NCI-H82 (cell line): ENCODE data around the gene S100A12.
"Not testable (repeated sequence)": the region's sequence is repeated elsewhere in the genome, so short reads cannot be mapped to it uniquely, and the experiment has no call there.

Experiments
- DNase-seq: peaks from one replicate; lab custom pipeline; 2025; lab: John Stamatoyannopoulos, UW

Gene S100A12

DNA sequence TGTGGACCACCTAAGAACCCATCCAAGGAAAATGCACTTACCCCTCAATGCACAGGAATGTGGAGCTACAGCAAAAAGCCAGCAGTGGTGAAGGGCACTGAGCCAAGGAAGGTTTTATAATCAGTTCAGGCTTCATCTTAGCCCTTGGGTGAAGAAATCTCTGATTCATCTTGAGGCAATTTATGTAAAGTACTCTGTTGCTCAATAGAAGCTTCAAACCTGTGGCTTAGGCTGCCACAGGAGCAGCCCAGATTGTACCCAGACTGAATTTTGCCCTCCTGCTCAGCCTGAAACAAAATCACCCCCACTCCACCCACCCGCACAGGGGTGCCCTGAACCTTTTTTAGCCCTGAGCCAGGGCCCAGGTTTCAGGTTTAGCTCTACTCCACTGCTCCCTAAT is at the start of gene S100A12:
S100A12 (minus strand) TSS at position 111 of the 400 bp plus-strand sequence. CDS start 1,029 bp downstream, outside the sequence.
- DNase-seq, result no peak

DNA sequence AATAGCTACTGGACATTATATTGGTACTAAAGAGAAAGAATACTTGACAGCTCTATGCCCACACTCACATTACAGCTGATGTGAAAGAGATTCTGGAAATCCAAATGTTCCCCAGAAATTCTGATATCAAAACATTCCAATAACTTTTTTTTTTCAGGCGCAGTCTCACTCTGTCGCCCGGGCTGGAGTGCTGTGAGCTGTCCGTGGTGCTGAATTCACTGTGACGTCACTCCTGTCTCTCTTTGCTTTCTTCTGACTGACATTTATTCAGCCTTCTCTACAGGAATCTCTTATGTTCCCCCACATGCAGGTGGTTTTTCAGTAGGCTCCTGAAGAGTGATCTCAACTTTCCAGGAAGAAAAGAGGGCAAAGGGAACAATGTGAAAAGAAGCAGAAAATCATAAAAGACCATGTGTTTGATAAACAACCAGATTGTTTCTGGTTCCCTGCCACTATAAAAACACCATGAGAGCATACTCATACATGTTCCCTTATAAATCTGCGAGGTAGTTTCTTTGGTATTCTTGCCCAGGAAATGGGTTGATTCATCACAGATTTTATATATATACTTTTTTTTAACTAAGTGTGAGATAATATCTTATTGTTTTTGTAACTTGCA is 47.1 kb upstream of the S100A12 start:
- peak; percentile 46 for DNase-seq

DNA sequence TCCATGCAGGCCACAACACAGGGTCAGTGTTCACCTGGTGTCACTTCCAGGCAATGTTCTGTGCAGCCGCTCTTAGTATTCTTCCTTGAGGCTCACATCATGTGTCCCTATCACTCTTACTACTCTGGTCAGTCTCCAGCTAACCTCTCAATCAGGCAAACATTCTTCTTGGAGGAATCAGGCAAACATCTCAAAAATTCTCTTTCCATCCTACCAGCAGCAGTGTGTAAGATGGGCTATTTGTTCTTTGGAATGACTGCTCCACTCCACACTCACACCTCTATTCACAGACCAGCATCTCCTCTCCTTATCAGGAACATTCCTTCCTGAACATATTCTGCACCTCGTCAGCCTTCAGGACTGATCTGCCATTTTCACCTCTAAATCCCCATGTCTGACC is 44.9 kb upstream of the S100A12 start:
- DNase-seq, result no peak

DNA sequence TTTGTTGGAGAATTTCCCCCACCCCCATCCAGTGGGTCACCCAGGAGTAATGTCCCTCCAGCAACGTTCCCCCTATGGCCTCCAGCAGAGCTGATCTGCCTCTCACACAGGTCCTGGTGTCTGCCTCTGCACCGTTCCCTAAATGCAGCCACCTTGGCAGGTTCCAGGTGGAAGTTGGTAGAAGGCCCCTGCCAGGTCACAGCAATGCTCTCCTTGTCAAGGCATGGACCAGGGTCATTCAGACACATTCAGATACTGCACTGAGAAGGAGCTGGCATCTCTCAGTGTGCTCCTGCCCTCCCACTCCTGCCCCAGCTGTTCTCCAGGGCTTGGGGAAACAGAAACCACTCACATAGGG is 44.0 kb upstream of the S100A12 start:
- not testable (repeated sequence) for DNase-seq

DNA sequence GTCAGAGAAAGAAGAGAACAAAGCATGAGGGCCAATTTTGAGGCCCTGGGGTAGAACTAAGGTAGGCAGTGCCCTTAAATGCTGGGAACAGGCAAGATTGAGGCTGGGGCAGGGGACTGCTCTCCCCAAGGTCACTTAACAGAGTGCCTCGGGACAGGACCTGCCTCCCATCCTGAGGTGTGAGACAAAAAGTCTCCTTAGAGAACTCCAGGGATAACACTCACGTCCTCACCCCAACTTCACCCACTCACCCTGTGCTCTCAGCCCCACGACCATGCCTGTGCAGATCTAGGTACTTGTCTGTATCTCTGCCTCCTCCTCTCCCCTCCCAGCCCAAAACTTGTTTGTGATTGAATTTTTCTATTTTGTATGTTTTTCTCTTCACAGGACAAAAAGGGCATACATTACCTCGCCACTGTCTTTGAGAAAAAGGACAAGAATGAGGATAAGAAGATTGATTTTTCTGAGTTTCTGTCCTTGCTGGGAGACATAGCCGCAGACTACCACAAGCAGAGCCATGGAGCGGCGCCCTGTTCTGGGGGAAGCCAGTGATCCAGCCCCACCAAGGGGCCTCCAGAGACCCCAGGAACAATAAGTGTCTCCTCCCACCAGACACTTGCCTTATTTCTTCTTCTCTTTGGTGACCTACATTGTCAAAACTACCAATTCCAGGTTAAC is 43.5 kb upstream of the S100A12 start:
- DNase-seq, result not testable (repeated sequence)

DNA sequence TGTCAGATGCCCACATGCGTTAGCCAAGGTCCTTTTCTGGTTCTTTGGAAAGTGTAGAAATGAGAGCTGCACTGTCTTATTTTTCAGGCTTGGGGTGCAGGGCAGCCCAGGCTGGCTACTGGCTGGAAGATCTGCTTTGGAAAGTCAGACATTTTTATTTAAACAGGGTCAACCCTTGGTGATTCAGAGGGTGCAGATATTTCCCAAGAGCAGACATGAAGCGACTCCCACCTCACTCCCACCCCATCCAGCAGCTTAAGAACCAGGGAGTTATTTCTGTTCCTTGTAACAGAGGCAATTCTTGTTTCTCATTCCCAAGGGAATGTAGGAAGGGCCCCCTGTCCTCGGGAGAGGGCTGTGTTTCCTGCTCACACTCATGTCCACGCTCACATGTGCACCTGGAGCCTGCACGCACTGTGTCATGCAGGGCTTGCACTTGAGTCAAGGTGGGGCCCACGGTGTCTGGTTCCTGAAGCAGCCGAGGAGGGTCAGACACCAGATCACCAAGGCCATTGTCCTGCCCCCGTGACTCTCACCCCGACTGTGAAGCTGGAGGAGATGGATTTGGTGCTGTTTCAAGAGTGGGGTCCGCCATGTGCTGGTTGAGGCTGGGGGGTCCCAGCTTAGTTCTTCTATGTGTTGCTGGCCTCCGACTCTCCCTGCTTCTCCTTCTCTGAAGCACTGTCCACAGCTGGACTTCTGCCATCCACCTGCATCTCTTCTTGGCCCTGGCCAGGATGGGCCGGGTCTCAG is 41.9 kb upstream of the S100A12 start:
- no peak for DNase-seq

DNA sequence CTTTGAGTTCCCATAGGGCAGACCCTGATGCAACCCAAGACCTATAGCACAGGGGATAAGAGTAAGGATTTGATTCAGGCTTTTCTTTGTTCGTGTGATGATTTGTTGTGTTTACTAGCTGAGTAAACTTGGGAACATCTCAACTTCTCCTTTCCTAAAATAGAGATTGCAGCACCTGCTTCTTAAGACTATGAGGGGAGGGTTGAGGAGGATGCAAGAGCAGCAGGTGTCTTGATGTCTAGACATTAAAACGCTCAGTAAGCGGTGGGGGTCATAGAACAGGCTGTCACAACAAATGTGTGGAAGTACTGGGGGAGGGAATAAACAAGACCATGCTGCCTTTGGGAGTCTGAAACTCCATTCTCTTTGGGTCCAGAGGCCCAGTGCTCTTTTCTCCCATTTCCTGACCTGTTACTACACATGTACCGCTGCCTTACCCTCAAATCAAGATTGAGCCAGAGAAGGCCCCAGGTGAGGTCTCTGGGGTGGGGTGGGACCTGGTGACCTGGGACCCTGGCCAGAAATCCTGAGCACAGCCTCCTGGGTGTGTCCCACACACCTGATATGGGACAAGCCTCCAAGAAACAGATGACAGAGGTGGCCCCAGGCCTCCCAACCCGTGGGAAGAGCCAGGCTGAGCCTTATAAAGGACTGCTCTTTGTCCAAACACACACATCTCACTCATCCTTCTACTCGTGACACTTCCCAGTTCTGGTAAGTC is 40.6 kb upstream of the S100A12 start, which contains the start of gene S100A7A:
S100A7A (plus strand) TSS at position 671 of the 721 bp plus-strand sequence. CDS start 1,563 bp downstream, outside the sequence.
- no peak for DNase-seq

DNA sequence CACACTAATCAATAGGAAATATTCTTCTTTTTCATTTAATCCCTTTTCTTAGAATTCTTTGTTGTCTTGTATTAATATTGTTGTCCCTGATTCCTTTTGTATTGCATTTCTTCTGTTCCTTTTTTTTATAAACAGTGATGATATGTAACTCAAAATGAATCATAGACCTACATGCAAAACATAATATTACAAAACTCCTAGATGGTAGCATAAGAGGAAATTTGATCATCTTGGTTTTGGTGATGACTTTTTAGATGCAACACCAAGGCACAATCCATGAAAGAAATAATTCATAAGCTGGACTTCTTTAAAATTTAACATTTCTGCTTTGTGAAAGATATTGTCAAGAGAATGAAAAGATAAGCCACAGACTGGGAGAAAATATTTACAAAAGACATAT is 38.5 kb upstream of the S100A12 start:
- DNase-seq, result not testable (repeated sequence)

DNA sequence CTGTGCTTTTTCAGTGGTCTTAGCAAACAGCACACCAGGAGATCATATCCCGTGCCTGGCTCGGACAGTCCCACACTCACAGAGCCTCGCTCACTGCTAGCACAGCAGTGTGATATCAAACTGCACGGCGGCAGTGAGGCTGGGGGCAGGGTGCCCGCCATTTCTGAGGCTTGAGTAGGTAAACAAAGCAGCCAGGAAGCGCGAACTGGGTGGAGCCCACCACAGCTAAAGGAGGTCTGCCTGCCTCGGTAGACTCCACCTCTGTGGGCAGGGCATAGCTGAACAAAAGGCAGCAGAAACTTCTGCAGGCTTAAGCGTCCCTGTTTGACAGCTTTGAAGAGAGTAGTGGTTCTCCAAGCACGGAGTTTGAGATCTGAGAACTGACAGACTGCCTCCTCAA is 31.9 kb upstream of the S100A12 start:
- DNase-seq, result not testable (repeated sequence)

DNA sequence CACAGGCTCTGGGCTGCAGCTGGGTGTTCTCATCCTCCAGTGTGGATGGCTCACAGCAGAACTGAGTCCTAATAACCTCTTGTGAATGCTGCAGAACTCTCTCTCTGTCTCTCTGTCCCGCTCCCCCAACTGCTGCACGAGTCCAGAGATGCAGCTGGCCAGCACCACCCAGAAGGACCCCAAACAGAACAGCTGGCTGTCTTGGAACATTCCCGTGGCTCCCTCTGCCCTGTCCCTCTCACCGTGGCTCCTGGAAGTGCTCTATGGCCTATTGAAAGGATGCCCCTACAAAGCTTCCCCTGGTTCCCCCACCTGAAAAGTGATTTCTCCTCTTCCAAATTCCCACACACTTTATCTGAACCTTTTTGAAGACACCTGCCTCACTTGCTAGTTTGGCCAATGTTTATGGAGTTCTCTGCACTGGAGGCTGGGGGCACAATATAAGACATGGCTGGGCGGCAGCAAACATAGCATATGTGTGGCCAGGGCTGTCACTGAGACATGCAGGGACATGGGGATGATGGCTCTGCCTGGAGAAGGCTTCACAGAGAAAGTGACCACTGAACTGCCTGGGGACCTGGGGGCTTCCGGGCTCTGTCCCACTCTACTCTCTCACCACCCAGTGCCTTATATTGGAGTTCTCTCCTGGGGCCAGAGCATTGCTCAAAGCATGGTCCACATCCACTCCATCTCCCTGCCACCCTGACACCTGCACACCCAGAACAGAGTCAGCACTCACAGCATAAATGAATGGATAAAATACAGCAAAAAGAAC is 30.6 kb upstream of the S100A12 start:
- not testable (repeated sequence) for DNase-seq

DNA sequence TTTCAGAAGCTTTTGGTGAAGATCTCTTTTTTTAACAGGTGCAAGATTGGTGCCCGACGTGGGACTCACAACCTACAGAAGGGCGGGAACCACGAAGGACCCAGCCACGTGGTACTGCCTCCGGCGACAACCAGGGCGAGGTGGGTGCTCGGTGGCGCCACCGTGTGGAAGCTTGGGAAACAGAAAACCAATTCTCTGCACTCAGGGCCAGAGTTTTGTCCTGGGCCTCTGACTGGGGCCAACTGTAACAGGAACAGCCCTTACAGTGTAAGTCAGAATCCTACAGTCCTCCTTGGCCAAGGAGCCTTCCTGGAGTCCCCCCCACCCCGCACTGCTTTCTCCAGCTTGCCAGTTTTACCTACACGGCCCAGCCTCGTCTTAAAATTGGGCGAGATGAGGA is 29.3 kb upstream of the S100A12 start:
- peak; percentile 58 for DNase-seq

DNA sequence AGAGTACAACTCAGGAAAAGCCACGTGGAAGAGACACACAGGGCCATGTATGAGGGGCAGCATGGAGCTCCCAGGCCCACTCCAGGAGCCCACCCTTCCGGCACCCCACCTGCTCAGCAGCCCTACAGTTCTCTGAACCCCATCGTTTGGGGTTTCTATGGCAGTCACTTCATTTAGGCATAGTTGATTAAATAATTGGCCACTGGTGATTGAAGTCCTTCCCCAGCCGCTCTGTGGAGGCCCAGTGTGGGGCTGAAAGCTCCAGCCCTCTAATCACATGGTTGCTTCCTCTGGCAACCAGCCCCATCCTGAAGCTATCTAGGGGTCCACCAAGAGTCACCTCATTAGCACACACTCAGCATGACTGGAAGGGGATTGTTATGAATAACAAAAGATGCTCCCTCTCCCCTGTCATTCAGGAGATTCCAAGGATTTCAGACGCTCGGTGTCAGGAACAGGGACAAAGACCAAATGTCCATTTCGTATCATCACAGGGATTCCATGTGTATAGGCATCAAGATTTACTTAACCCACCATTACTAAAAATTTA is 28.7 kb upstream of the S100A12 start:
- no peak for DNase-seq

DNA sequence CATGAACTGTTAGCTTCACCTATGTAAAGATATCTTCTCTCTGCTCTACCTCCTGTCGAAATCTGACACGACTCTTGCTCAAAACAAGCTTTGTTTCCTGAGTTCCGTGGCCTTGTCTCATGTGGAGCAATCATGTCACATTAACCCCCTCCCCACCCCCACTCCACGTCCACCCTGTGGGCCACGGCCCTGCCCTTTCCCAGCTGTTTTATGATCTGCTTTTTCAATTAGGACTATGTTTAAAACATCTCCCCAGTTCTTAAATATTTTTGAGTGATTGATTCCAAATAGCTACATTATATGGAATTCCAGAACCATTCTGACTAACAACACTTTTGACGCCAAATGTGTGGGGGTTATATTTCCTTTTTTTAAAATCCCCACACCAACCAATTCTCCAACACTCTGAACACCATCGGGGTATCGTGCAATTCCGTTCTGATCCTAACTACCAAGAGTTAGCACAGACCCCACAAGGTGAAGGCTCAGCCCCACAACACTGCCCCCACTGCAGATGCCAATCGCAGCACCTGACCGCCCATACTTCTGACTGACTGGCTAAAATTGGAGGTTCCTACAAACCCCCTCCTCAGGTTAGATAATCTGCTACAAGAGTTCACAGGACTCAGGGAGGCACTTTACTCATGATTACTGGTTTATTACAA is 28.1 kb upstream of the S100A12 start:
- DNase-seq, result no peak

DNA sequence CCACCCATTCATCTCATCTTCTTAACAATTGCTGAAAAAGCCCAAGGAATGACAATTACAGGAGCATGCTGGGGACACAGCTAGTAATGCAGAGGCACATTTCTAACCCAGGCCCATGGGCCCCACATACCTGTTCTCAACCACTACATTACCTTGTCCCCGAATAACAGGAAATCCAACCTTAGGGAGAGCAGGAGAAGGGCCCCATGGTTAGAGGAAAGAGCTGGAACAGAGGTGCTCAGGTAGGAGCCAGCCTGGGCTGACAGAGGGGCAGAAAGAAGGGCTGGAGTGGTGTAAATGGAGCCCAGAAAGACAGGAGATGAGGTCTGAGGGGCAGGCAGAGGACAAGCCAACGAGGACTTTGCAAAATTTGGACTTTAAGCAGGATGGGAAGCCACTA is 26.8 kb upstream of the S100A12 start:
- no peak for DNase-seq

DNA sequence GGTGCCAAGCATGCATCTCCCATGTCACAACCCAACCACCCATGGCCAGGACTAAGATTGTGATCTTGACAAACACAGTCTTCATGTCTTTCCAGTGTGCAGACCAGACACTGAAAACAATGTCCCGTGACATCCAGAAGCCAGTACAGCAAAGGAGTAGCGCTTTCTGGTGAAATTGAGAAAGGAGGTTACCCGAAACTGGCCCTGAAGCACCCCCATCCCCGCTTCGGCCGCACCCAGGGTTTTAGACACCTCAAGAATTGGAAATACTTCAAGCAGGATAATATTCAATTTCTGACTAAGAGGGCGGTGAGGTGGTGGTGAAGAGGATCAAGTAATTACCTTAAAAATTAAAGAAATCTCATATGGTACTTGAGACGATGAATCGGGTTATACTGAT is 26.0 kb upstream of the S100A12 start:
- no peak for DNase-seq

DNA sequence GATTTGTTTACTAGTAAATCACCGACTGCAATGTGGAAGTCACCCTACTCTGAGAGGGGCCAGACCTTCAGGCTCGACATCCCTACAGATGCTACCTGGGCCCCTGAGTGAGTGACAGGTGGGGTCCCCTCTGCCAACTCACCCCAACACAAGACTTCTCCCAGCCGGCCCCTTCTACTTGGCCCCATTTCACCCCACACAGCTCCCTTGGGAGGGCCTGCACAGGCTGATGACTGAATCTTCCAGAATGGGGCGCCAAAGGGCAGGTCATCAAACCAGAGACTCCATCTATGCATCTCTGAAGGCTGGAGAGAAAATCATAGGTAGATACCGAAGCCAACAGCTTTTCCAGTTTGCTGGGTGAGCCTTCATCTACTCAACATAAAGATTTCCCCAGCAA is 24.8 kb upstream of the S100A12 start:
- peak; percentile 54 for DNase-seq

DNA sequence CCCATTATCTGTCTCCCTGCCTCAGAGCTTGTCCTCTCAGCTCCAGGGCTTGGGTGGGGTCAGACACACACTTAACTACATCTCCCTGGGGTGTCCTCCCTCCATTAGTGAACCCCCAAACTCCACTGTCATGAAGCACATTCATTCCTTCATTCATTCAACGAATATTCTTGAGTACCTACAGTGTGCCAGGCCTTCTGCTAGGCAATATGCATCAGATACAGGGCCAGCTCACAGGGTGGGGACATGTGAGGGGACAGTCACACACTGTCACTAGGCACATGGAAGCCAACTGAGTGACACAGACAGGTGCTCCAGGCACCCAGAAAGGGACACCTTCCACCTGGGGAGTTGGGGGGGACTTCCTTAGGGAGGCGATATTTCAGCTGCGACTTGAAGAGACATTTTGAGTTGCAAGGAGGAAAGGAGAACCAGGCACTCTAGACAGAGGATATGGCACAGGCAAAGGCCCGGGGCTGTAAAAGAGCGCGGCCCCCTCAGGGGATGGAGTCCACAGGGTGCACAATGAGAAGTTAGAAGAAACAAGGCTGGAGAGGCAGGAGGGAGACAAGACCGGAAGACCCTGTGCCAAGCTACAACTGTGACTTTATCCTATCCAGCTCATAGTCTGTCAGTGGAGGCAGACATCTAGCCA is 24.1 kb upstream of the S100A12 start:
- no peak for DNase-seq

DNA sequence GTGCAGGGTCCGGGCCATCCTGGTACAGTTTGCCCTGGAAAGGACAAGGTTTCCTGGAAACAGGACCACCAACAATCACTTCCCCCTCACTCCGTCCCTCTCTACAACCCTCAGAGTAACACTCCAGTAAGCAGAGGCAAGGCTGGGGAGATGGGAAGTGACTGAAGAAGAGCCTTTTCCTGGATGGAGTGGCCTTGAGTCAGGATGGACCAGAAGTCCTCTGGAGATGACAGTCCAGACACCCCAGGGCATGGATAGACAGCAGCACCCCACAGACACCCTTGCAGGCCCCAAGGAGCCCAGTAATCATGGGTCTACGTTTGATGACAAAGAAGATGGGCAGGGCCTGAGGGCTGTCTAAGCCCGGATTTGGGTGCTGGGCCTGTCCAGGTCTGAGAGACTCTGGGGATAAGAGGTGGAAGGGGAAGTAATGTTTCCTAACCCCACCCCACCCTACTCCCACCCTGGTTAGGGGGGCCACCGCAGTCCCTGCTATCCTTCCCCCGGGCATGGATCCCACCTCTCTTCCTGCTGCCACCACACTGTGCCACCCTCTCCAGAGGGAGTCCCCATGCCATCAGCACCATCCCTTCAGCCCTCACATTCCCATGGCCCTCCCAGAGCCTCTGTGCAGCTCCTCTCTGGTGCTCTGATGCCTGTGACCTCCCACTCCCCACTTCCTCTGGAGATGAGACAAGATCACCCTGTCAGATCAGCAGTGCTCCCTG is 22.7 kb upstream of the S100A12 start:
- DNase-seq, result no peak
